Measurements from ENCODE around the gene CLN3.
A peak's percentile ranks its signal among the peaks of the same experiment; 100 is the strongest.
"Not testable (repeated sequence)": the region's sequence is repeated elsewhere in the genome, so short reads cannot be mapped to it uniquely, and the experiment has no call there.

Gene CLN3

DNA sequence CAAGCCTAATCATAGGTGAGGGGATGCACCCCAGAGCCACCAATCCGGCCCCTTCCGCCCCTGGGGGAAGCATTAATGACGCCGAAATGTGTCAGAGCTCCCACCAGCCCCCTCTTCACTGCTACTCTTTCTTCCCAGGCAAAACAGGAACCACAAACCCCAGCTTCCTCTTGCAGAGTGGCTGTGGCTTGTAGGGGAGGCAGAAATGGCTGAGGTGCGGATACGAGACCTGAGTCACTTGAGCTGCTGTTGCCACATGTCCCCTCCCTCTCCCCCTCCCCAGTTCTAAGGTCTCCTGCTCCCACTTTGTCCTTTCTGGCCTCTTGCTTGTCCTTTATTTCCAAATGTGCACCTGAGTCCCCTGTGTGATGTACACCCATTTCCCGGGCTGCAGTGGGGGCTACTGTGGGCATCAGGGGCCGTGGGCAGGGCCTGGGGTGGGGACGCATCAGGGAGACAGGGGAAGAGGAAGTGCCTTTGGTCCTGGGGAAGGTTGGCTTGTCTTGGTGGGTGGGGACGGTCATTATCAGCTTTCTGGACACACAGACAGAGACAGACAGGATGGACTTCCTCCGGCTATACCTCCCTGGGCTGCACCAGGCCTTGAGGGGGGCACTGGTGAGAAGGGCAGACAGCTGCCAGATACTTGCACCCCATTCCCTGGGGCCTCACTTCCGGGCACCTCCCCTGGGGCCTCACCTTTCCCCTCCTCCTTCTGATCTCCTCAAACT lies 2.4 kb upstream of the CLN3 start, which contains the start of gene APOBR:
APOBR (plus strand) TSS at position 523 of the 731 bp plus-strand sequence; CDS start at position 562, 39 bp downstream.
- no peak for DNase-seq

DNA sequence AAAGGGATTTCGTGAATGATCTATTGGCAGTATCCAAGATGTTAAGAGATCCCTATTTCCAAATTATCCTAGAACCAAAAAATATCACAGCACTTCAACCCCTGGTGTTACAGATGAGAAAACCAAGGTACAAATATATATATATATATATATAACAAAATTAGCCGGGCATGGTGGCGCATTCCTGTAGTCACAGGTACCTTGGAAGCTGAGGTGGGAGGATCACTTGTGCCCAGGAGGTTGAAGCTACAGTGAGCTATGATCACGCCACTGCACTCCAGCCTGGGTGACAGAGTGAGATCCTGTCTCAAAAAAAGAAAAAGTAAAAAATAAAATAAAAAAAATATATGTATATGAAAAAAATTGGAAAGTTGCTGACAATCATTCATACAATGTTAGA lies 637 bp upstream of the CLN3 start:
- no peak for DNase-seq

DNA sequence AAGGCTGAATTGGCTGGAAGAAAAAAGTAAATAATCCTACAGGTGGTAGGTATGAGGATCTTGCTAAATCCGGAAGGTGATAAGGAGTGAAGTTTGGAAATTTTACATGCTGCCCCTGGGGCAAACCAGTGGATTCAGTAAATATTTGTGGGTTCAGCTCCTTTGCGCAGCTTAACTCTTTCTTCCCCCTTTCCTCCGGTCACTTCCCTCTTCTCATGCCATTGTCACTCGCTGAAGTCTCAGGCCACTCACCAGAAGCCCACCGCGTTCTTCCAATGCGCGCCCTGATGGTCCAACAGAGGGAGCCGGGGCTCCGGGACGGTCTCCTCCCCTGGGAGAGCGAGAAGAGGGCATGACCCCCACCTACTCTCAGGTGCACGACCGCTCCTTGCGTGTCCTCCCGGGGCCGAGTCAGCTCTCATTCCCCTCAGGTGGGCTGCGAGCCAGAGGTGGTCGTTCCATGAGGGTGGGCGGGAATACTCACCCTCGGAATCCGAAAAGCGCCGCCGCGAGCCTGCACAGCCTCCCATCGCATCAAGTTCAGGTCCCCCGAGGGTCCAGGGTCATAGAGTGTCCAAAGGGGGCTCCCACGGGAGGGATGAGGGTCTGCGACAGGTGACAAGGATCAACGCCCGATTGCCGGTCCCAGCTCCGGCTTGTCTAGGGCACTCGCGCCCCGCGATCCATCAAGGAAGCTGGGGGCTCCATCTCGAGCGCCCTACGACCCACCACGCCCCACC lies 474 bp downstream of the CLN3 start:
- peak; percentile 51 for DNase-seq

DNA sequence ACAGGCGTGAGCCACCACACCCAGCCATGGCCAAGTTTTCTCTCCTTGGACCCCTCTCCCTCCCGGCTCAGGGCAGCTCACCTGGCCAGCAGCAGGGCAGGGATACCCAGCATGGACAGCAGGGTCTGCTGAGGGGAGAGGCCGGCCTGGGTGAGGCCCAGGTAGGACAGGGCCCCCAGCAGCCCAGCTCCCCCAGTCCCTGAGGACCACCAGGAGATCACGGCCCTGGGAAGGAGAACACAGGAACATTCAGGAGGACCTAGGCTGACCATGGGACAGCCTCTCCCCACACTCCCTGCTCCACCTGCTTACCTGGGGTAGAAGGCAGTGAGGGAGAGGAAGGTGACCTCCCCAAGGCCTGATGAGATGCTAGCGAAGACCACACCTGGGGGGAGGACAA lies 5.6 kb downstream of the CLN3 start:
- no peak for DNase-seq

DNA sequence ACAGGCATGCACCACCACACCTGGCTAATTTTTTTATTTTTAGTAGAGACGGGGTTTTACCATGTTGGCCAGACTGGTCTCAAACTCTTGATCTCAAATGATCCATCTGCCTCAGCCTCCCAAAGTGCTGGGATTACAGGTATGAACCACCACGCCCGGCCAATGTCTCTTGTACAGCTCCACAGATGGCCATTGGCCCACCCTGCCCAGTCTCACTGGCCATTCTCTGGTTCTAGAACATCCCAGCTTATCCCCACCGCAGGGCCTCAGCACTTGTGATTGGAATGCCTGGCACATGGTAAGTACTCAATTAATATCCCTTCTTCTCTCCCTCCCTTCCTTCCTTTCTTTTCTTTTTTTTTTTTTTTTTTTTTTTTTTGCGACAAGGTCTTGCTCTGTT lies 8.5 kb downstream of the CLN3 start:
- DNase-seq, result not testable (repeated sequence)

DNA sequence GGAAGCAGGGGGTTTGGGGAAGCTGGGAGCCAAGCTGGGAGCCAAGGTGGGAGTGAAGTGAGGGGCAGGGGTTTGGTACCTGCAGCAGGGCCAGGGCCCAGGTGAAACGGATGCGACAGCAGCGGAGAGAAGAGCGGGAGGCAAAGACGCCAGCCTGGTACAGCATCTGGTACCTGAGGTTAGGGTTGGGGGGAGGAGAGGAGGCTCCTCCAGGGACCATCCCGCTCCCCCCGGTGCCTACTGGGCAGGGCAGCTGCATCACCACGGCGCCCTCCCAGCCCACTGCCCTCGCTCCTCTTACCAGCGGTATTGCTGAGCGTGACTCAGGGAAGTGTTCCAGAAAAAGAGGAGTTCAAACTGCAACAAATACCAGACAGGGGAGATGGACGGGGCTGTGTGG lies 9.8 kb downstream of the CLN3 start:
- DNase-seq, result no peak

DNA sequence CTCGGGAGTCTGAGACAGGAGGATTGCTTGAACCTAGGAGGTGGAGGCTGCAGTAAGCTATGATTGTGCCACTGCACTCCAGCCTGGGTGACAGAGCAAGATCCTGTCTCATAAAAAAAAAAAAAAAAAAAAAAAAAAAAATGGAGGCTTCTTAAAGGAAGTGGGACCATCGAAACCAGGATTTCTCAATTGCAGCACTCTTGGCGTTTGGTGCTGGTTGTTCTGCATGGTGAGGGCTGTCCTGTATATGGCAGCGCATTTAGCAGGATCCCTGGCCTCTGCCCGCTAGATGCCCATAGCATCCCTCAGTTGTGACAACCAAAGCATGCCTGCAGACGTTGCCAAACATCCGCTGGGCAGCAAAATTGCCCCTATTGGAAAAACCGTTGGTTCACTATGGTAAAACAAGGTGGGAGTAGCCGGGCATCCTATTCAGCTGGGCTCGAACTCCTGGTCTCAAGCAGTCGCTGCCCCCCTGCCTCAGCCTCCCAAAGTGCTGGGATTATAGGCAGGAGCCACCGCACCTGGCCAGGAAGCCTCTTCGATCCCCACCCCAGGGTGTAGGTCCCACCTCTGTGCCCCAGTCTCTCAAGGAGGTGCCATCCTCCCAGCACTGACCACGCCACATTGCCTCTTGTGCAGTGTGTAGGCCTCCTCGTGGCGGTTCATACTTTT lies 13.2 kb downstream of the CLN3 start:
- no peak for DNase-seq

DNA sequence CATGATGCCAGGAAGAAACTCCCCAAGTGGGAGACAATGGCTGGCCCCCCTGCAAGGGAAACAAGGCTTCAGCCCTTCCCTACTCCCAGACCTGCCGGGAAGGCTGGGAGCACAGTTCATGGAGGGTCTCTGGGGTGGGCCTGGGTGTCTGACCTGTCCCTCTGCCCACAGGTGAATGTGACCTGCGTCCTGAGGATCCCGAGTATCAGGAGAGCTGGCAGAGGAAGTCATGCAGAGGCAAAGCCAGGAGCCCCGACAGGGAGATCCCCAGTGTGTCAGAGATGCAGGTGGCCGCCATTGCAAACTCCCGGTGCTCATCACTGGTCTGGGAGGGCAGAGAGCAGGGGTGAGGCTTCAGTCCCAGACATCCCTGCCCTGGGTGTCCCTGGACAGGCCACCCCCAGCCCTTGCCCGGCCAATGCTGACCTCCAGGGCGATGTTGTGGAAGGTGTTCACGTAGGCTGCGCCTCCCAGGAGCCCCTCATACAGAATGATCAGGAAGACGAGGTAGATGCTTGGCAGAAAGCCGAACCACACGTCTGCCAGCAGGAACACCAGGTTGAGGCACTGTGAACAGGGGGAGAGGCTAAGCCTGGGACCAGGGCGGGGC lies 14.5 kb downstream of the CLN3 start:
- DNase-seq, result no peak

DNA sequence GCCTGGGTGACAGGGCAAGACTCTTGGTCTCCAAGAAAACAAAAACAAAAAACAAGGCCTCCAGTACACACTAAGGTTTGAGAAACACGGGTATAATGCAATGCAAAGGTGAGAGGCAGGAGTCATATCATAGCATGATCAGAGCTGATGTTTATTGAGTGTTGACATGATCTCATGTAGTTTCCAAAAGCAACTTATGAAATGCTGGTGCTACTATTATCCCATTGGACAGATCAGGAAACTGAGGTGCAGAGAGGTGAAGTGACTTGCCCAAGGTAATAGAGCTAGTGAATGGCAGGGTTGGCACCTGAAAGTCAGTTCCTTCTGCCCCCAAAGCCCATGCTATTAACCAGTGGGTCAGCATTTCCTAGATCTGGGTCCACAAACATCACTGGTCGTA lies 16.7 kb downstream of the CLN3 start:
- DNase-seq, result no peak

DNA sequence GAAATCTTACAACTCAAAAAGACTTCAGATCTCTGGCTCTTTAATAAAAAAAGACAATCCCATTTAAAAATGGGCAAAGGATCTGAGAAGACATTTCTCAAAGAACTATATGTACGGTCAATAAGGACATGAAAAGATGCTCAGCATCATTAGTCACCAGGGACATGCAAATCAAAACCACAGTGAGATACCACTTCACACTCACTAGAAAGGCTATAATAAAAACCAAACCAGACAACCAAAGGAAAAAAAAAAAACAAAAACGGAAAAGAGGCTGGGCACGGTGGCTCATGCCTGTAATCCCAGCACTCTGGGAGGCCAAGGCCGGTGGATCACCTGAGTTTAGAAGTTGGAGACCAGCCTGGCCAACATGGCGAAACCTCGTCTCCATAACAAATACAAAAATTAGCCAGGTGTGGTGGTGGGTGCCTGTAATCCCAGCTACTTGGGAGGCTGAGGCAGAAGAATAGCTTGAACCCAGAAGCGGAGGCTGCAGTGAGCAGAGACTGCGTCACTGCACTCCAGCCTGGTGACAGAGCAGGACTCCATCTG lies 18.1 kb downstream of the CLN3 start:
- DNase-seq, result no peak

DNA sequence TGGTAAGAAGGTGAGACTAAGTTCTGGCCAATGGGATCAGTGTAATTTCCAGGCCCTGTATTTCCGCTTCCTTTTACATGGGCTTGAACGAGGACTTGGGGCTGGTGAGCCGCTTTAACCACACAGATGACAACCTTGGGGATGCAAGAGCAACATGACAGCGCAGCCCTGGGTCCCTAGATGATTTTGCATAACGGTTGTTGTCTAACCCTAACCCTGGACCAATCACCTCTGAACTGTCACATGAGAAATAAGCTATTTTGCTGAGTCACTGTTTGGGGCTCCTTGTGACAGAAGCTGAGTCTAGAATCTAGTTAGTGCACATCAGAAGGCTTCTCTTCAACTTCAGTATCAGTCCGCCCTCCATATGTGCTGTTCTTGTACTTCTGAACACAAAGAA lies 44.8 kb downstream of the CLN3 start:
- not testable (repeated sequence) for DNase-seq

DNA sequence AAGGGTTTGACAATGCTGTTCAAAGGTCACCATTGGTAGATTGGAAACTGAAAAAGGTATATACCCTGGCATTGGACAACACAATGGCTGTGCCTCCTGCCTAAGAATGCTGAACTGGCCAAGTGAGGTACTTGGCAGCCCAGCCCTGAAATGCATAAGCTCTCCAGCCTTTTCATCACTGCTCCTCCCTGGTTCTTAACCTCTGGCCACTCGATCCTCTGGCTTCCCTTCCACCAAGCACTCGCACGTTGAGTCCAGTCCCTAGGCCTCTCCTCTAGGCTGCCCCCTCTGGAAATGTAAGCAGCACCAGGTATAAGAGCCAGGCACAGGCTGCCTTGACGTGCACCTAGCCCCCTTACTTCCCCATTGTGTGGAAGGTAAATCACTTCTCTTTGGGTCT lies 45.5 kb downstream of the CLN3 start:
- DNase-seq, result not testable (repeated sequence)

DNA sequence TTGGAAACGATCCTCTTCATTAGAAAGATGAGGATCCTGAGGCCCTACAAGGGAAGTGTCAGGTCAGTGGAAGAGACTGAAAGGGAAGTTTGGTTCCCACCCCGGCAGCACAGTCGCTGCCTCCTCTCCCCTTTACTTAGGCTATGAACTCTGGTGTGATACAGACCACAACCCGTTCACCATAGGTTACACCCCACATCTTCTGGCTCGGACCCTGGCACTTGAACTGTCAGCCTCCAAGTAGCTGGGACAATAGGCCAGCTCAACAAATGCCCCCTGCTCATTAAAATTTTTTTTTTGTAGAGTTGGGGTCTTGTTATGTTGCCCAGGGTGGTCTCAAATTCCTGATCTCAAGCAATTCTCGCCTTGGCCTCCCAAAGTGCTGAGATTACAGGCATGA lies 47.9 kb downstream of the CLN3 start:
- not testable (repeated sequence) for DNase-seq

DNA sequence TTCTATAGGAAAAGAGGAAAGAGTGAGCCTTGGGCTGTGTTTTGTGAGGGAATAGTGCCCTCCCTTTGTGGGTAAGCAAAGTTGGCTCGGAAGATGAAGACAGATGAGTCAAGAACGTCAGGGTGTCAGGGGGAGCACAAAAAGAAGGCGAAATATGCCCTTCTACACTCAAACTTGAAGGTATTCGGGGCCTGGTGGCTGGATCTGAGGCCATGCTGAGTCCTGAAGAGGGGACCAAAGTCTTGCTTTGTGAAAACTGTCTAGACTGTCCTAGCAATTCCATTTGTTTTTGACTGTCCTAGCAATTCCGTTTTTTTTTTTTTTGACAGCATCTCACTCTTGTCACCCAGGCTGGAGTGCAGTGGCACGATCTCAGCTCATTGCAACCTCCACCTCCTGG lies 53.0 kb downstream of the CLN3 start:
- DNase-seq, result not testable (repeated sequence)

DNA sequence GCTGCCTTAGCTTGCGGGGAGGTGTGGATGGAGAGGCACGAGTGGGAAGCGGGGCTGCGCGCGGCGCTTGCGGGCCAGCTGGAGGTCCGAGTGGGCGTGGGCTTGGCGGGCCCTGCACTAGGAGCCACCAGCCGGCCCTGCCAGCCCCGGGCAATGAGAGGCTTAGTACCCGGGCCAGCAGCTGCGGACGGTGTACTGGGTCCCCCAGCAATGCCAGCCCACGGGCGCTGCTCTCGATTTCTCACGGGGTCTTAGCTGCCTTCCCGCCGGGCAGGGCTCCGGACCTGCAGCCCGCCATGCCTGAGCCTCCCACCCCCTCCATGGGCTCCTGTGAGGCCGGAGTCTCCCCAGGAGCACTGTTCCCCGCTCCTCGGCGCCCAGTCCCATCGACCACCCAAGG lies 56.5 kb downstream of the CLN3 start:
- not testable (repeated sequence) for DNase-seq

Measured in NCI-H226 (cell line).